ENCODE measurements around the gene CAPS2. TPM values are rescaled to one million over a fixed set of nuclear protein-coding genes. Genes with fewer than 3 reads are reported as not detected.

CAPS2 gene
- total and polyA plus RNA-seq, 8 donors, result 1.3 to 74.7 (median 2.7) TPM

DNA sequence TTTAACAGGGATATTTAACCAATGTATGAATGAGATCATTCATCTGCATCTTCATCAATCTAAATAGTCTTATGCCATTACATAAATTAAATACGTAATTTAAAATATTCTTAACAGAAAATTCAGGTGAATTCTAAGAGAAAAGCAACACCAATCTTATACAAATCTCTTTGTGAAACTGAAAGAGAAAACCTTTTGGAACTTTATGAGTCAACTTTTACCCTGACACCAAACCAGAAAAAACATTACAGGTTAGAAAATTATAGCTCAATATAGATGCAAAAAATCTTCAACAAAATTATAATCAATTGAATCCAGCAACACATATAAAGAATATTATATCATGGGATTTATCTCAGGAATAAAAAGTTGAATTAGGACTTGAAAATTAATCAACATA is 7.8 kb upstream of the CAPS2 start:
- Histone ChIP-seq H3K27me3 (no peaks in the 10 kb centered on the region), H3K9me3 (no peaks in the 10 kb centered on the region), H3K4me3 (no peak overlapping the region), H3K36me3 (no peaks in the 10 kb centered on the region), H3K27ac (no peak overlapping the region), H3K4me1 (peaks cover 0 to 11% (median 7%) of the 10 kb centered on the region in 4 donors)
- 70 to 92% (median 79%) methylated on average over 1 of the region's 1 CpG for WGBS, 5 donors
- intact Hi-C loops (cut with DNase I; ENCODE audit: low total_unique reads), result loop anchor here (10.0 kb wide), 1 partner anchor 167 kb away; no protein-coding TSS in a partner anchor
- TF ChIP-seq POLR2AphosphoS5 (IDR thresholded peaks at IDR 0.05), result no peak
- no peak for TF ChIP-seq EP300 (IDR thresholded peaks at IDR 0.05)
- no peak for TF ChIP-seq POLR2A (IDR thresholded peaks at IDR 0.05)
- TF ChIP-seq, protein P1, sequence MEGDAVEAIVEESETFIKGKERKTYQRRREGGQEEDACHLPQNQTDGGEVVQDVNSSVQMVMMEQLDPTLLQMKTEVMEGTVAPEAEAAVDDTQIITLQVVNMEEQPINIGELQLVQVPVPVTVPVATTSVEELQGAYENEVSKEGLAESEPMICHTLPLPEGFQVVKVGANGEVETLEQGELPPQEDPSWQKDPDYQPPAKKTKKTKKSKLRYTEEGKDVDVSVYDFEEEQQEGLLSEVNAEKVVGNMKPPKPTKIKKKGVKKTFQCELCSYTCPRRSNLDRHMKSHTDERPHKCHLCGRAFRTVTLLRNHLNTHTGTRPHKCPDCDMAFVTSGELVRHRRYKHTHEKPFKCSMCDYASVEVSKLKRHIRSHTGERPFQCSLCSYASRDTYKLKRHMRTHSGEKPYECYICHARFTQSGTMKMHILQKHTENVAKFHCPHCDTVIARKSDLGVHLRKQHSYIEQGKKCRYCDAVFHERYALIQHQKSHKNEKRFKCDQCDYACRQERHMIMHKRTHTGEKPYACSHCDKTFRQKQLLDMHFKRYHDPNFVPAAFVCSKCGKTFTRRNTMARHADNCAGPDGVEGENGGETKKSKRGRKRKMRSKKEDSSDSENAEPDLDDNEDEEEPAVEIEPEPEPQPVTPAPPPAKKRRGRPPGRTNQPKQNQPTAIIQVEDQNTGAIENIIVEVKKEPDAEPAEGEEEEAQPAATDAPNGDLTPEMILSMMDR (IDR thresholded peaks at IDR 0.05), result no peak
- DNase-seq, result no peak

DNA sequence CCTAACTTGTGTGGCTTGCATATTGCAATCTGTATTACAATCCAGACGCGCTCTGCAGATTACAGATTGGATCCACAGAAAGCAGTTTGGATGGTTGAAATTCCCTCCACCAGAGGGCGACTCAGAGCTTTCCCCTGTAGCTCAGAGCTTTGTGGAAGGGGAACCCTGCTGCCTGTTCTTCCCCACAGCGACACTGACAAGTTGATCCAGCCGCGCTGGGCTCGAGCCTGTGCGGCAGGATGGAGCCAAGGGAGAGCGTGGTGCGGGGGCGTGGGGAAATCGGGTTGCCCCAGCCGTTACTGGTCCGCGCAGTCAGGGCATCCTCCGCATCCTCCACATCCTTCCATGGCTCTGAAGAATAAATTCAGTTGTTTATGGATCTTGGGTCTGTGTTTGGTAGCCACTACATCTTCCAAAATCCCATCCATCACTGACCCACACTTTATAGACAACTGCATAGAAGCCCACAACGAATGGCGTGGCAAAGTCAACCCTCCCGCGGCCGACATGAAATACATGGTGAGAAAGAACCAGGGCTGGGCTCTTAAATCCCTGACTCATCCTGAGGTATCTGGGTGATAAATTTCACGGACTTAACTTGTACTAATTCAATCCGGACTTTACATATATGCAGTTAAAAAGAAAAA is 4.4 kb upstream of the CAPS2 start, which contains the start of gene GLIPR1L1:
GLIPR1L1 (plus strand) TSS at position 287 of the 647 bp plus-strand sequence; CDS start at position 346, 59 bp downstream.
- H3K4me3 ChIP-seq, result peak within 1 kb of the TSS; percentile 36 to 45 (median 36)
- H3K36me3 ChIP-seq, result no peaks in the 10 kb centered on the region
- H3K4me1 ChIP-seq, result peaks cover 0 to 21% (median 14%) of the 10 kb centered on the region in 4 donors
- H3K9me3 ChIP-seq, result no peaks in the 10 kb centered on the region
- peak in 2 of 3 donors; percentile 24 to 68 for TF ChIP-seq POLR2AphosphoS5 (IDR thresholded peaks at IDR 0.05)
- TF ChIP-seq, protein P1 (IDR thresholded peaks at IDR 0.05), result peak in 5 of 7 experiments; percentile 63 to 90 (median 84)
- TF ChIP-seq EP300 (IDR thresholded peaks at IDR 0.05), result no peak
- TF ChIP-seq POLR2A (IDR thresholded peaks at IDR 0.05), result no peak
- intact Hi-C loops (cut with DNase I; ENCODE audit: low total_unique reads), result loop anchor here (10.0 kb wide), 1 partner anchor 170 kb away; no protein-coding TSS in a partner anchor
- H3K27ac ChIP-seq, result peak within 1 kb of the TSS in 1 of 5 donors; percentile 63
- peak; percentile 89 to 94 for DNase-seq
- no peaks in the 10 kb centered on the region for H3K27me3 ChIP-seq
- WGBS, 5 donors, result 3 to 6% (median 5%) methylated on average over 20 to 23 of the region's 23 CpGs

DNA sequence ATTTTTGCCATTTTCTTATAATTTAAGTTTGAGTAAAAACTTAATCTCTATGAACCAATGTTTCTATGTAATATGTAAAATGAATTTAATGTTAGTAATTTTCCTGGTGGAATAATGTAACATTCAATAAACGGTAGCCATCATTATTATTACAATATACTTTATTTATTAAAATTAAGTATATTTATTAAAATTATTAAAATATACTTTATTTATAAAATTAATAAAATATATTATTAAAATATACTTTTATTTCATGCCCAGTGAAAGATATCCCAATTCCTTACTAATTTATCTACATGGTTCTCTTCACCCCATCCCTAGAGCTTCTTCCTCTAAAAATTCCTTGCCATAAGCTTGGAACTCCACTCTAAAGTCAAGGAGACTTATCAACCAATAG is 2.5 kb downstream of the CAPS2 start:
- H3K27me3 ChIP-seq, result no peaks in the 10 kb centered on the region
- no peaks in the 10 kb centered on the region for H3K9me3 ChIP-seq
- intact Hi-C loops (cut with DNase I; ENCODE audit: low total_unique reads), result no loop called here
- peaks cover 0 to 15% (median 9%) of the 10 kb centered on the region in 4 donors for H3K4me1 ChIP-seq
- no peak overlapping the region for H3K27ac ChIP-seq
- 84 to 92% (median 88%) methylated on average over 1 of the region's 1 CpG for WGBS, 5 donors
- TF ChIP-seq, protein P1 (IDR thresholded peaks at IDR 0.05), result no peak
- no peak for TF ChIP-seq POLR2AphosphoS5 (IDR thresholded peaks at IDR 0.05)
- no peak for TF ChIP-seq EP300 (IDR thresholded peaks at IDR 0.05)
- no peak for TF ChIP-seq POLR2A (IDR thresholded peaks at IDR 0.05)
- H3K36me3 ChIP-seq, result no peaks in the 10 kb centered on the region
- no peak for DNase-seq
- no peak overlapping the region for H3K4me3 ChIP-seq

DNA sequence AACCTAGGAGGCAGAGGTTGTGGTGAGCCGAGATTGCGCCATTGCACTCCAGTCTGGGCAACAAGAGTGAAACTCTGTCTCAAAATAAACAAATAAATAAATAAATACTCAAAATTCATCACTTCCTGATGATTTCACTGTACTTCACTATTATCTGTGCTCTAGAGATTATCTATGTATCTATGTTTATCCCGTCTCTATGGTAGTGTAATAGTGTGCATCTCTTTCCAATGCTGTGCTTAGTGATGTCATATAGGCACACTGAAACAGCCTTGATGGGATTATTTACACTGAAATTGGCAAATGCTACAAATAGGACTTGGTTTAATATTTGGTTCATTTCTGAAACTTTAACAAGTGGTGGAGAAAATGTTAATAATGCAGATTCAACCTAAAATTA is 6.5 kb downstream of the CAPS2 start:
- 72 to 96% (median 81%) methylated on average over 3 of the region's 3 CpGs for WGBS, 5 donors

DNA sequence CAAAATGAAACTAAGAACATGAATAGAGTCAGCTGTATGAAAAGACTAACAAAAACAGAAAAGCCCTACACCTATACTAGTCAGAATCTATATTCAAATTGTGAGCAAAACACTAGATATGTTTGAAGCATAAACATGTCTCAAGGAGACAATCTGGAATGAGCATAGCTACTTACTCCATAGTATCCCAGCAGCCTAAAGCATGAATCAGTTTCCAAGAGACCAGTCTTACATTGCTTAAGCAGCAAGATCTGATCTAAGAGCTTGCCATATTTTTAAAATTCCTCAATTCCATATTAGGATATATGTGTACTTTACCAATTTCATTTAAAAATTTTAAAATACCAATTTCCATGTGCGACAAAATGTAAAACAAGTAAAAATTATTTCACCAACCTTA is 7.7 kb downstream of the CAPS2 start:
- H3K27me3 ChIP-seq, result no peaks in the 10 kb centered on the region
- no peaks in the 10 kb centered on the region for H3K4me1 ChIP-seq
- intact Hi-C loops (cut with DNase I; ENCODE audit: low total_unique reads), result no loop called here
- H3K27ac ChIP-seq, result no peak overlapping the region
- no peak overlapping the region for H3K4me3 ChIP-seq
- TF ChIP-seq, protein P1 (IDR thresholded peaks at IDR 0.05), result no peak
- TF ChIP-seq EP300 (IDR thresholded peaks at IDR 0.05) (no peak), POLR2A (IDR thresholded peaks at IDR 0.05) (no peak), POLR2AphosphoS5 (IDR thresholded peaks at IDR 0.05) (no peak)
- DNase-seq, result no peak
- no peaks in the 10 kb centered on the region for H3K36me3 ChIP-seq
- WGBS, 5 donors, result 0% methylated on average over 1 of the region's 1 CpG
- H3K9me3 ChIP-seq, result no peaks in the 10 kb centered on the region

More for the DNA sequence above, 6.5 kb downstream of the CAPS2 start:
- Histone ChIP-seq H3K4me3 (no peak overlapping the region), H3K36me3 (no peaks in the 10 kb centered on the region), H3K27me3 (no peaks in the 10 kb centered on the region), H3K4me1 (no peaks in the 10 kb centered on the region), H3K9me3 (no peaks in the 10 kb centered on the region), H3K27ac (no peak overlapping the region)
- DNase-seq, result no peak
- TF ChIP-seq EP300 (IDR thresholded peaks at IDR 0.05) (no peak), POLR2AphosphoS5 (IDR thresholded peaks at IDR 0.05) (no peak), POLR2A (IDR thresholded peaks at IDR 0.05) (no peak)
- intact Hi-C loops (cut with DNase I; ENCODE audit: low total_unique reads), result no loop called here

All from stomach (tissue), 9 donors.